WTC11 (cell line): ENCODE results near the gene CLASP1. TPM values are rescaled to one million over a fixed set of nuclear protein-coding genes. Genes with fewer than 3 reads are reported as not detected.

Source experiments
- ATAC-seq: fragments of 200-7000 bp; cut with Tn5 transposase; 2 replicates; pipeline ENCODE4 v1.10.0; 2021; ENCODE audit warnings: mild to moderate bottlenecking, moderate library complexity
- CTCF ChIA-PET: fragments of 300-600 bp; sonication (Branson Sonifier 250); formaldehyde crosslinking; loops from one replicate; lab custom pipeline; 2021; ENCODE audit warnings: antibody characterized with exemption; lab: Charles Lee
- POLR2A ChIA-PET: fragments of 350-600 bp; sonication (Branson Sonifier 250); formaldehyde crosslinking; loops from one replicate; lab custom pipeline; 2021; ENCODE audit warnings: antibody characterized with exemption; lab: Charles Lee
- DNase-seq: peaks from one replicate; pipeline ENCODE4 v3.0.0; 2021; ENCODE audit warnings: low spot score
- H3K27ac Mint-ChIP-seq: 2 replicates; pipeline ENCODE4 v1.8.0; 2021; ENCODE audit warnings: mixed read lengths
- H3K27me3 Mint-ChIP-seq: 2 replicates; pipeline ENCODE4 v1.8.0; 2021; ENCODE audit warnings: low read depth, mild to moderate bottlenecking, moderate library complexity, mixed read lengths
- H3K36me3 Mint-ChIP-seq: 2 replicates; pipeline ENCODE4 v1.8.0; 2021; ENCODE audit warnings: mixed read lengths
- H3K4me1 Mint-ChIP-seq: 2 replicates; pipeline ENCODE4 v1.8.0; 2022; ENCODE audit warnings: mixed read lengths
- H3K4me3 Mint-ChIP-seq: 2 replicates; pipeline ENCODE4 v1.8.0; 2021; ENCODE audit warnings: mild to moderate bottlenecking, moderate library complexity, mixed read lengths
- H3K9me3 Mint-ChIP-seq: 2 replicates; pipeline ENCODE4 v1.8.0; 2021; ENCODE audit warnings: mixed read lengths
- AFF4 ChIP-seq: sonication (generic); formaldehyde crosslinking; IDR thresholded peaks from 2 replicates; pipeline ENCODE4 v1.8.1; 2023; ENCODE audit warnings: mild to moderate bottlenecking, missing genetic modification reagents, borderline replicate concordance
- CBFB ChIP-seq: sonication (generic); formaldehyde crosslinking; IDR thresholded peaks from 2 replicates; pipeline ENCODE4 v1.8.1; 2022; ENCODE audit warnings: mild to moderate bottlenecking, low read depth, missing genetic modification reagents
- CTCF ChIP-seq: fragments of 200-600 bp; IDR thresholded peaks from 2 replicates; pipeline ENCODE4 v1.8.0; 2022; ENCODE audit warnings: antibody characterized with exemption
- E2F4 ChIP-seq: sonication (generic); formaldehyde crosslinking; IDR thresholded peaks from 2 replicates; pipeline ENCODE4 v1.8.1; 2022; ENCODE audit warnings: low read depth, mild to moderate bottlenecking, moderate library complexity, missing genetic modification reagents, borderline replicate concordance
- GRHL2 ChIP-seq: fragments of 250-450 bp; sonication (Bioruptor Pico); IDR thresholded peaks from 2 replicates; pipeline ENCODE4 v1.8.0; 2022; ENCODE audit warnings: mild to moderate bottlenecking, moderate library complexity; ENCODE audit not compliant: insufficient replicate concordance, severe bottlenecking
- JUN ChIP-seq: sonication (generic); formaldehyde crosslinking; IDR thresholded peaks from 2 replicates; pipeline ENCODE4 v1.8.0; 2023; ENCODE audit warnings: mild to moderate bottlenecking, missing genetic modification reagents
- MLX ChIP-seq: sonication (generic); formaldehyde crosslinking; IDR thresholded peaks from 2 replicates; pipeline ENCODE4 v1.8.1; 2023; ENCODE audit warnings: mild to moderate bottlenecking, missing genetic modification reagents, moderate library complexity
- NR2C2 ChIP-seq: sonication (generic); formaldehyde crosslinking; IDR thresholded peaks from 2 replicates; pipeline ENCODE4 v1.8.0; 2022; ENCODE audit warnings: mild to moderate bottlenecking, missing genetic modification reagents
- RORB ChIP-seq: fragments of 250-450 bp; sonication (Bioruptor Pico); IDR thresholded peaks from 2 replicates; pipeline ENCODE4 v1.9.0; 2021; ENCODE audit warnings: mild to moderate bottlenecking
- TEAD1 ChIP-seq: sonication (generic); formaldehyde crosslinking; IDR thresholded peaks from 2 replicates; pipeline ENCODE4 v1.8.0; 2022; ENCODE audit warnings: mild to moderate bottlenecking, missing genetic modification reagents
- USF2 ChIP-seq: sonication (generic); formaldehyde crosslinking; IDR thresholded peaks from 2 replicates; pipeline ENCODE4 v1.8.1; 2023; ENCODE audit warnings: mild to moderate bottlenecking, missing genetic modification reagents, moderate library complexity
- ZNF317 ChIP-seq: sonication (generic); formaldehyde crosslinking; IDR thresholded peaks from 2 replicates; pipeline ENCODE4 v1.8.1; 2023; ENCODE audit warnings: low read depth, mild to moderate bottlenecking, moderate library complexity, missing genetic modification reagents, borderline replicate concordance
- total RNA-seq: library from RNA; stranded (reverse); gene quantifications from 3 replicates; pipeline ENCODE4 v1.2.3, GENCODE V29; 2021

CLASP1 gene
- total RNA-seq, 1 experiment from 2014 or later = 50.0 TPM

- ChIA-PET CTCF (no interaction called here), POLR2A (no interaction called here)
- DNase-seq (no peak), ATAC-seq (peak; percentile 49)
- Mint-ChIP-seq H3K36me3 (peaks cover 30% of the 10 kb centered on the region), H3K4me3 (no peak overlapping the region), H3K27ac (peak overlapping the region; percentile 44; the same call in 1 of the 2 replicates), H3K4me1 (peaks cover 29% of the 10 kb centered on the region), H3K9me3 (no peaks in the 10 kb centered on the region), H3K27me3 (no peaks in the 10 kb centered on the region)
- TF ChIP-seq CBFB (no peak), RORB (CRISPR knock-in tag) (no peak), E2F4 (CRISPR knock-in tag) (no peak)
Observed at GRCh38 chr2:121524685-121525425, 124.4 kb downstream of the CLASP1 start.

GRCh38 chr2:121521359-121521758 lies 127.9 kb downstream of the CLASP1 start:
- CTCF ChIA-PET = interaction anchor here (1.0 kb wide), 1 partner anchor 119 kb away, joined by 3 read pairs; no protein-coding TSS in a partner anchor
- ATAC-seq = no peak
- no peak for DNase-seq
- H3K27me3 Mint-ChIP-seq = no peaks in the 10 kb centered on the region
- peaks cover 15% of the 10 kb centered on the region for H3K4me1 Mint-ChIP-seq
- TF ChIP-seq GRHL2 (CRISPR knock-in tag) (no peak), MLX (no peak), AFF4 (CRISPR knock-in tag) (no peak), JUN (no peak), TEAD1 (CRISPR knock-in tag) (no peak)
- TF ChIP-seq, all 79 proteins: peak for 0
- Mint-ChIP-seq H3K4me3 (no peak overlapping the region), H3K36me3 (peaks cover 41% of the 10 kb centered on the region), H3K27ac (no peak overlapping the region; the same call in 1 of the 2 replicates), H3K9me3 (no peaks in the 10 kb centered on the region)
- POLR2A ChIA-PET = no interaction called here

- no peak overlapping the region for H3K27ac Mint-ChIP-seq
- no peak for DNase-seq
- ChIA-PET POLR2A (no interaction called here), CTCF (interaction anchor here (1.0 kb wide), 1 partner anchor 118 kb away, joined by 3 read pairs; no protein-coding TSS in a partner anchor)
- peaks cover 10% of the 10 kb centered on the region for H3K4me1 Mint-ChIP-seq
- ATAC-seq = no peak
- peaks cover 36% of the 10 kb centered on the region for H3K36me3 Mint-ChIP-seq
- H3K9me3 Mint-ChIP-seq = no peaks in the 10 kb centered on the region
- no peak overlapping the region for H3K4me3 Mint-ChIP-seq
- H3K27me3 Mint-ChIP-seq = no peaks in the 10 kb centered on the region
- TF ChIP-seq RORB (CRISPR knock-in tag) (no peak), USF2 (CRISPR knock-in tag) (no peak), NR2C2 (CRISPR knock-in tag) (no peak), CTCF (no peak), ZNF317 (CRISPR knock-in tag) (no peak)
Observed at GRCh38 chr2:121520641-121520994, 128.6 kb downstream of the CLASP1 start.
